GM21423 (cell line): ENCODE results near the gene GADD45G.

Experiments
- ATAC-seq: cut with Tn5 transposase; IDR thresholded peaks from one replicate; pipeline ENCODE4 v1.9.1; 2021; ENCODE audit warnings: mild to moderate bottlenecking, moderate library complexity; ENCODE audit not compliant: unreplicated experiment

GADD45G gene, protein sequence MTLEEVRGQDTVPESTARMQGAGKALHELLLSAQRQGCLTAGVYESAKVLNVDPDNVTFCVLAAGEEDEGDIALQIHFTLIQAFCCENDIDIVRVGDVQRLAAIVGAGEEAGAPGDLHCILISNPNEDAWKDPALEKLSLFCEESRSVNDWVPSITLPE

DNA sequence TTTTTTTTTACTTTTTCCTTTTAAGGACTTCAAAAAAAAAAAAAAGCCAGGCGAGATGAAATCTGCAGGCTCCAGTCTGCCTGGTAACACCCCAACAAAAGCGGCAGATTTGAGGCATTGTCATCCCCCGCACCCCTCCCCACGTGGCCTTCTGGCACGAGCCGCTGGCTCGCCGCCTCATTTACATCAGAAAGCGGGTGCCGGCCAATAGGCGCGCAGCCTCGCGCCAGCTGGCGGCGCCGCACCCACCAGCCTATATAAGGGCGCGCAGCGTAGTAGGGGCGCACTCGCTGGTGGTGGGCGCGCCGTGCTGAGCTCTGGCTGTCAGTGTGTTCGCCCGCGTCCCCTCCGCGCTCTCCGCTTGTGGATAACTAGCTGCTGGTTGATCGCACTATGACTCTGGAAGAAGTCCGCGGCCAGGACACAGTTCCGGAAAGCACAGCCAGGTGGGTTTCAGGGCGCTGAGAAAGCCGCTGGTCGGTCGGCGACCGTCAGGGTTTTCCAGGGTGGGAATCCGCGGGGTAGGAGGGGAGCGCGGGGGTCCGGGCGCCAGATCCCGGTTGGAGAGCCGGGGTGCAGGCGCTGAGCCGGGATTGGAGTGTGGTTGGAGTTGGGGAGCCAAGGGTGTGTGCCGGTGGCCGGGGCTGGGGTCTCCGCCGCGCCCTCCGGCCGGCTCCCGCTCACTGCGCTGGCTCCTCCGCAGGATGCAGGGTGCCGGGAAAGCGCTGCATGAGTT lies at the start of gene GADD45G:
GADD45G (plus strand) TSS at position 284 of the 736 bp plus-strand sequence; CDS start at position 394, 110 bp downstream.
- ATAC-seq = peak; percentile 55

DNA sequence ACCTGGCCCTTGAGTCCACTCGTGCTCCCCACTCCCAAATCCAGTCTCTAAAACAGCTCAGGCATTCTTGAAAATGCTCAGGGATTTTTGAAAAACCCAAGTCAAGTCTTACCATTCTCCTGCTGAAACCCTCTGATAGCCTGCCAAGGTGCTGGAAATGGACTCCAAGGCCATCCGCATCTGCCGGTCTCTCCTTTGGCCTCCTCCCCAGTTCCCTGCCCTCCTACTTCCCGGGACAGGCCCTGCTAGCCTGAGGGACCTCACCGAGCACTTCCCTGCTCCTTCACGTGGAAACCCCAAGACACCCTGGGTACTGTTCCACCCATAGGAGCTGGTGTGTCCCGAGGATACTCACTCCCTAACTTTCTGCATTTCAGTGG lies 49.8 kb upstream of the GADD45G start:
- ATAC-seq = no peak

DNA sequence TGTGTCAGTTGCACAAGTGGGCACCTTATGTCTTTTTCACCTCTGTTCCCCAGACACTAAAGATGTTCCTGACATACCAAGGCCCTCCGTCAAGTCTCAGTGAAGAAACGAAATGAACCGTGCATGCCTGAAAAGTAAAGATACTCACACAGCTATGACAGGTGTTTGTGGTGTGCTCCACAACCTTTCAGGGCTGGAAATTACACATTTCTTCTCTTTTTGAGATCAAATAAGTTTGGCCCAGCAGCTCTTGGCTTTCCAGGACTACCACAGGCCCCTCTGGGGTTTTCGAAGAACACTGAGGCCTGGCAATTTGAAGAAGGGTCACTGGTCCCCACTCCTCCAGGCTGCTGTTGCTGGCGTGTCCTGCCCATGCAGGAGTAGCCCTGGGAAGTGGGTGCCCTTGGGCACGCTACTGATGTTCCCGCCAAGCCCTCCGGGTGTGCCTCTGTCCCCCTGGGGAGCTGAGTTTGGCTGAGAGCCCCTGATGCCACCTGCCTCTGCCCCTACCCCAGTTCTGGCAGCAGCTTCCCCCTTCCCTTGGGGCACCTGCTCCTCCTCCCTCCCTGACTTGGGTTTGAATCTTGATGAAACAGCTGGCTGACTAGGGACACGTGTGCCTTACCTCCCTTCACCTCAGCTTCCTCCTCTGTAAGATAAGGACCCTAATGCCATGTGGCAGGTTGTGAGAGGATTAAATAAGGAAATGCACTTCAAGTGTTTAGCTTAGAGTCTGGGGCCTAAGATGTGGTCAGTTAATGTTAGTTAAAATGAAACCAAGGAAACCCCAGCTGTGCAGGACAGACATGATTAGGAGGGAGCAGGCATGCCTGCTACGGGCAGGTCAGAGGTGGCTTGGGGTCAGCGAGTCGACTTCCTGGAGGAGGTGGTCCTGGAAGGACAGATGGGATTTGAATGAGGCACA lies 49.1 kb upstream of the GADD45G start:
- peak; percentile 70 for ATAC-seq

DNA sequence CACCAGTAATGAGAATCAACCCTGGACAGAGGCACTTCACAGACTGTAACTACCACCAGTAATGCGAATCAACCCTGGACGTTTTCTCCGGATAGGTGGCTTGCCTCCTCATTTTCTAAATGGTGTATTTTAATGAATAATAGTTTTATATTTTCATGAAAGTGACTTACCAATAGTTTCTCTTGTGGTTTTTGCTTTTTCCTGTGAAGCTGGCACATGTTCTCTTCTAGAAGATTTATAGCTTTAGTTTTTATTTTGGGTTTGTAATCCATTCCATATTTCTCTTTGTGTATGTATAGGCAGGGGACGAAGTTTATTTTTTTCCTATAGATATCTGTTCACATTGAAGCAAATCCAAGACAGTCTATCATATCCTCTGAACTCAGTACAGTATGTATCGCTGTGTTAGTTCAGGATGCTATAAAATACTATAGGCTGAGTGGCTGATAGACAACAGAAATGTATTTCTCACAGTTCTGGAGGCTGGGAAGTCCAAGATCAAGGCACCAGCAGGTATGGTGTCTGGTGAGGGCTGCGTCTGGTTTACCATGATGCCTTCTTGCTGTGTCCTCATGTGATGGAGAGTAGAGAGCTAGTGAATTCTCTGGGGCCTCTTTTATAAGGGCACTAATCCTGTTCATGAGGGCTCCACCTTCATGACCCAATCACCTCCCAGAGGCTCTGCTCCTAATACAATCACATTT lies 46.5 kb upstream of the GADD45G start:
- ATAC-seq = no peak

DNA sequence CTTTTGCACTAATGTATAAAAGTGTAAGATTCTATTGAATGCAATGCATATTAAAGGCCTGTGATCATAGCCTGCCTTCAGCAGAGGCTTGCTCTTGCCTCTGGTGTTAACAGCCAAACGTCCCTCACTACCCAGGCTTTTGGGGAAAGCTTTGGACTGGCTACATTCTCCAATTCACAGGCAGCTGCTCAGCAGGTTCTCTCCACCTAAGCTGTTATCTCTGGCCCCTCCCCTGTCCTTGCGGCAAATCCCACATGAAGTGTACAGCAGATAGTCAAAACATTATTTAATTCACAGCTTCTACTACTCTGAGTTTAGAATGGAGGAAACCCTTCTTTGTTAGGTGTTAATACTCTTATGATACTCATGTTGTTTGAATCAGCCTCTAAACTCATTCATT lies 45.9 kb upstream of the GADD45G start:
- ATAC-seq = no peak

DNA sequence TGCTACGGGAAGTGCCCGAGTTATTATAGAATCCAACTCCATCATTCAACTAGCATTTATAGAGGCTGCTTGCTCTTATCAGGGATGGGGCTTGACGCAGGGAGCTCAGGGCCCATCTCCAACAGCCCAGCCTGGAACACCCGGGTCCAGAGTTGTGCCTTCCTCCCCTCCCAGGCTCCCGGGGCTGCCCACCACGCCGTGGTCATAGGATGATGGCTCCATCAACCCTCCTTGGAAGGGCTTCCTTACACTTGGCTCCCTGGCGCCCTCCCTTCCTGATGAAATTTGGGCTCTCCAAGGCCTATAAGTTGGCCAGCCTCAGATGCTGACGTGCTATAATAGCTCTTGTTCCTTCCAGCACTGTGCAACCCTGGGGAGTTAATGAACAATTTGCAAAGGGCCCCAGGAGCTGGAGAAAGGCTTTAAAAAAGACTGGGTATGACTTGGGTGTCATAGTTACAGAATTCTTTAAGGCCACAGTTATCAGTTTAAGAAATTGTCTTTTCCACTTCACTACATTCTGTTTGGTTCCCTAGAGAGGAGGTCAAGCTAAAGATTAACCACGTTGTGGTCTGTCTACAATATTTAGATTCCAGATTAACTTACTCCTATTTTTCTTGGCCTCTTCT lies 42.5 kb upstream of the GADD45G start:
- peak; percentile 52 for ATAC-seq

DNA sequence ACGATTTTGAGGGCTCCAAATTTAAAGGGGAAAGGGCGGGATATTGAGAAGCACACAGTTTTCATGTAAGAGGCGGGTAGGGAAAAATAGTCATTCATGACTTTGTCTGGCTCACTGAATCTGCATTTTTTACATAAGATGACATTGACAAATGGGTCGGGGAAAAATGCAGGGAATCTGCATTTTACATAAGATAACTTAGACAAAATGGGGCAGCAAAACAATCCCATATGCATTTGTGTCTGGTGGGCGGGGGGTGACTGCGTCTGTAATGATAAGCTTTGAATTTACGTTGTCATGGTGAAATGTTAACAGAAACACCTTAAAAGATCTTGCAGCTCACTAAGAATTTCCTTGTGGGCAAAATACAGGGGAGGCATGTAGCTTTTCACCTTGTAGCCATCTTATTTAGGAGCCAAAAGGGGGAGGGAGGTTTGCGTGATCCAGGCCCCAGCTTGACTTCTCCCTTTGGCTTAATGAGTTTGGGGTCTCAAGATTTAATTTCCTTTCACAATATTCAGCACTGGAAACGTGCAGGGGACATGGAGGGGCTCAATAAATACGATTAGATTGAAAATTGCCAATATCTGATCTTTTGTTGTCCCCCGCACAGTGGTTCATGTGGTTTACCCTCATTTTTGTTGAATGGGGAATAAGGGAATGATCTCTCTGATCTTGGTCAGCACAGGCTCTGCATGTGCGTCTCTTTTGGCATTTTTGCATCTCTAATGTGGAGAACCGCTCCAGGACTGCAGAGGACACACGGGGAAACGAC lies 41.1 kb upstream of the GADD45G start:
- ATAC-seq = no peak

DNA sequence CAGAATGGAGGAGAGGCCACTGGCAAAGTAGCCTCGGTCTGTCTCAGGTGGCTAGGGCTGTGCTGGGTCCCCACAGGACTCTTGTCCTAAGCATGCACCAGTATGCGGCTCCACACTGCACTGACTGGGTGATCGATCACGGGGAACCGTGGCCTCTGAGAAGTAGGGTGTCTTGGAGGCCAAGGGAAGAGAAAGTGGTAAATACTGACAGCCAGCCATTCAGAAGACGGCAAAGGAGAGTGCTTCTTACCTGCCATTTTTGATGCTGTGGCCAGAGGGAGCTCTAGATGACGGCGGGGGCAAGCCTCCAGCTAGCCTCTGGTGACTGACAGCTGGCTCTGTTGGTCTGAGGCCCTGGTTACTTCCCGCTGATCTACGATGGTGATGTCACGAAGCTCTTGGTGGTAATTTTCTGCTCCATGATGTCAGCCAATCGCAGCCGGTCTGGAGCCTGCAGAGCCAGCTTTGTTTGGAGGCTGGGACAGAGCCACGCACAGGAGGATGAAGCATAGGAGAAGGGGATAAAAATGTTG lies 40.4 kb upstream of the GADD45G start:
- peak; percentile 76 for ATAC-seq

DNA sequence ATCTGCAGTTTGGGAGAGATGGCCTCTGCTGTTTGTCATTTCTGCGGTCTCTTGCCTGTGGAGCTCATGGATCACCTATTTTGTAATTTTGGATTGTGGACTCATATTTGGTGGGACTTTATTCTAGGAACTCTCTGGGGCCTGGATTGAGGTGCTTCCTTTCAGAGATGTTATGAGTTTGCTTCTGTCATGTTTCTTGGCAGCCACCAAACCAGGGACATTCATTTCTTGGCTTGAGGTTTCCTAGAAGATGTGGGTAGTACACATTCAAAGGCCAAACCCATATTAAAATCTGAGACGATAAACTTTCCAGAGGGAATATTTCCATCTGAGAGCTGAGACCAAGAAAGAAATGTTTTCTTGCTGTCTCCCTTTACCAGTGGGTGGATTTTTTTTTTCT lies 37.2 kb upstream of the GADD45G start:
- no peak for ATAC-seq

DNA sequence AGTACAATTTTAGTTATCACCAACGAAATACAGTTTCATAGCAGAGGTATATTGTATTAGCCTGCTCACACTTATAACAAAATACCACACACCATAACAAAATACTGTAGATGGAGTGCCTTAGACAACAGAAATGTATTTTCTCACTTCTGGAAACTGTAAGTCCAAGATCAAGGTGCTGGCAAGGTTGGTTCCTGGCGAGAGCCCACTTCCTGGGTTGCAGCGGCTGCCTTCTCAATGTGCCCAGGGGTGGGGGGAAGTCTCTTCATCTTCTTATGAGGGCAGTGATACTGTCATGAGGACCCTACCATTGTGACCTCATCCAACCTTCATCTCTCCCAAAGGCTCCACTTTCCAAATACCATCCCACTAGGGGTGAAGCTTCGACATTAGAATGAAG lies 30.5 kb upstream of the GADD45G start:
- ATAC-seq = no peak

DNA sequence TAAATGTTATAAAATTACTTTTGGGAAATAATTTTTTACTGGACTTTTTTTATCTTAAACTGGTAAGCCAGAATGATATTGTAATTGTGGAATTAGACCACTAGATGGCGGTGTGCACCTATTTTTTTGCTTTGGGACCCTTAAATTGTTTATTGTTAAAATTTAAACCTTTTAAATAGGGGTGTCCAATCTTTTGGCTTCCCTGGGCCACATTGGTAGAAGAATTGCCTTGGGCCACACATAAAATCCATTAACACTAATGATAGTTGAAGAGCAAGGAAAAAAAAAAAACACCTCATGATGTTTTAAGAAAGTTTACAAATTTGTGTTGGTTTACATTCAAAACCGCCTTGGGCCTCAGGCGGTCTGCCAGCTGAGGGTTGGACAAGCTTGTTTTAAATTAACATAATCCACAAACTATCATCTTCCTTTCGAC lies 28.4 kb upstream of the GADD45G start:
- no peak for ATAC-seq

DNA sequence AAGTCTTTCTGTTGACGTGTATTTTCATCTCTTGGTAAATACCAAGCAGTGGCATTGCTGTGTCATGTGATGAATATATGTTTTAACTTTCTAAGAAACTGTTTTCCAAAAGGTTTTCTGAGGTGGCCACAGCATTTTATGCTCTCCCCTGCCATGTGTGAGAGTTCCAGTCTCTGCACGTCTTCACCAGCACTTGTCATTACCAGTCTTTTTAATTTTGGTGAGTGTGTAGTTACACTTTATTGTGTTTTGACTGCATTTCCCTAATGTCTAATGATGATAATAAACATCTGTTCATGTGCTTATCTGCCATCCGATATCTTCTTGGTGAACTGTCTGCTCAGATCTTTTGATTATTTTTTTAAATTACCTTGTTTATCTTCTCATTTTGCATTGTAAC lies 27.4 kb upstream of the GADD45G start:
- no peak for ATAC-seq

DNA sequence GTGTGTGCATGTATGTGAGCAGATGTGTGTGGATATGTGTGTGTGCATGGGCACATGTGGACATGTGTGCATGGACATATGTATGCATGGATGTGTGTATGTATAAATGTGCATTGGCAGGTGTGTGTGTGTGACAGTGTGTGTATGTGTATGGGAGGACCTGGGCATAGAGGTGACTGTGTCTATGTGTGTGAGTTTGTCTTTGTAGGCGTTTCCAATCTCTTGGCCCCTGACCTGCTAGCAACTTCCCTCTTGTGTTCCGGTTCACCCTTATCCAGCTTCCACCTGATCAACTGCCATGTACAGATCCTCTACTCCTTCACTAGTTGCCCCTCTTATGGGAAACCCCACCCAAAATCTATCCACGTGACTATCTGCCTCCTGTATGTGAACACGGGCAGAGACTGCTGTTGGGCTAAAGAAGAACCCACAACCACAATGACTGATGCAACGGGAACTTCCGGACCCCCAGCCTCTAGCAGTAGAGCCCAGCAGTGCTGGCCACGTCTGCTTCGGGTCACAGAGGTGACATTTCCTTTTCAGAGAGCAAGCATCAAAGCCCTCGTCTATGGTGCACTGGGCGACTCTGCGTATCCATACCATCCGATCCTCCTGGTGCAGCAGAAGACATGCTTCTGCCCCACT lies 24.9 kb upstream of the GADD45G start:
- ATAC-seq = no peak

DNA sequence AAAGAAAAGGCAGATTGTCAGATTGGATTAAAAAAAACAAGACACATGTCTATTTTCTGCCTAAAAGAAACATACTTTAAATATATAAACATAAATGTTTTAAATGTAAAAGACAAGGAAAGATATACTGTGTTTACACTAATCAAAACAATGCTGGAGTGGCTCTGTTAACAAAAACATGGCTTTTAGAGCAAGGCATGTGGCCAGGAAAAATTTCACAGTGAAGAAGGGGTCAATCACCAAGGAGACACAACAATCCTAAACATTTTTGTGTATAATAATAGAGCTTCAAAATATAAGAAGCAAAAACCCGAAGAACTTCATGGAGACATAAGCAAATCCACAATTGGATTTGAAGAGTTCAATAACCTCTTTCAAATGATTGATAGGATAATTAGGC lies 18.5 kb upstream of the GADD45G start:
- ATAC-seq = no peak

DNA sequence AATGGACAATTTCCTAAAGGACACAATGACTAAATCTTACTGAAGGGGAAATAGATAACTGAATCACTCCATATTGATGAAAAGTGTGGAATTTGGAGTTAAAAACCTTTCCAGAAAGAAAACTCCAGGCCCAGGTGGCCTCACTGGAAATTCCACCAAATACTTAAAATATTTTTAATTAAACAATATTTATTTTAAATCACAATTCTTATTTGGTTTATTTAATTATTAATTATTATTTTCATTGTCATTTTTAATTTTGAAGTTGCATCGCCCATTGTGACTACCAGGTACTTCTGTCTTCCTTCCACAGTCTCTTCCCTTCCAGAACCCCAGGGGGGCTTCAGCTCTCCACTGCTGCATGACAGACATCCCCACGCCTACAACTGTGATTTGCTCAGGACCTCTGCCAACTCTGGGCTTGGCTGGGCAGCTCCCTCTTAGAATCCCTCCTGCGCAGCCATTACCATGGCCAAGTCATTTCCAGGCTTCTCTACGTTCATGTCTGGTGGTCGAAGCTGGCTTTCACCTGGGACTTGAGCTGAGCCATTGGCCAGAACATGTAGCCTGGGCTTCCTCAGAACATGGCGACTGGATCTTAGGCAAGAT lies 16.4 kb upstream of the GADD45G start:
- ATAC-seq = no peak

DNA sequence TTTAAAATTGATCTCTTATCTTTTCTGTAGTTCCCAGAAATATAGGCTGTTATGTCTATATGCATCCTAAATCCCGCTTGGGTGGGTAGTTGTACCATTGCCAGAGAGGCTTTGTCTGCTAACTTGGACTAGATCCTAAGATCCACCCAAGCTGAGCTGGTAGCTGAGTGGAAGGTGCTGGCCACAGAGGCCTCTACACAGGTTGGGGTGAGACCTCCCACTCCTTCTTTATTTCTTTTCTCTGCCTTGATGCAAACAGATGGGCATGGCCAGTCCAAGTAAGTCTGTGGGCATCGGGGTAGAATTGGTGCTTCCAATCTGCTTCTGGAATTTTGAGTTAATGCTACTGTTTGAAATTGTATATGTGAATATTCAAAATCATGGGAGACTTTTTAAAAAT lies 14.4 kb upstream of the GADD45G start:
- ATAC-seq = no peak

DNA sequence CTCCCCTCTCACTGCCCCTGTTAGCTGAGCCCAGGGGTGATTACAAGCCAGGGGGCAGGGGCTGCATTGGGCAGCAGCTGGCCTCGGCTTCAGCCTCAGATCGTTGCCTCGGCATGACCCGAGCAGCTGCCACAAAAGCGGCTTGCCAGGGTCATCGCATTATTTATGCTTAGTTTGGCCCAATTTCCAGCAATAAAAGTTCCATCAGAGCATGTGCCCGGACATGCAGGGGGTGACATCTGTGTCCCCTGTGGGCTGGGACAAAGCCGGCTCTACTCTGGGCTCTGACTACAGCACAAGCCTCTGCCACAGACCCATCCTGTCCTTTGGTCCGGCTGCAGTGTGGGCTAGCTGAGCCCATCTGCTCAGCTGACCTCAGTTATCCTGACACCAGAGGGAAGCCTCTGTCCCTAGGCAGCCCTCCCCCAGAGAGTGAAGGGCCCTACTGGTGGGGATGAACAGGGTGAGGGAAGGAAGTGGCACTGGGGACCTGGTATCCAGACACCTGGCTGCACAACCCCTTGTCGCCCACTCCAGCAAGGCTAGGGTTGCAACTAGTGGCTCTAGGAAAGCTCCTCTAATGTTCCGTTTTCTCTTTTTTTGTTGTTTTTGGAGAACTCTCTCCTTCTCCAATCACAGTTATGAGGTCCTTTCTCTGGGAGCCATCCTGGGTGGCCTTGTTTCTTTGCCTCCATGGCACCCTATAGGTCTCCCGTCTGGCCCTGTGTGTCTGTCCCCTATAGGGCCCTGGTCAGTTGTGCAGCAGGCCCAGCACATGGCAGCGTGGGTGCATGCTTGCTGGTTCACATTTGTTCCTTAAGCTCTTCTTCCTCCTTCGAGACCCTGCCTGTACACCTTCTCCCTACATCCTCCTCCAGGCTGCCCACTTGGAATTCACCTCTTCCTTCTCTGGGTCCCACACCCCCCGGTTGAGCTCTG lies 13.3 kb upstream of the GADD45G start:
- no peak for ATAC-seq
